ENCODE data around the gene DGKG. TPM values are rescaled to one million over a fixed set of nuclear protein-coding genes. Genes with fewer than 3 reads are reported as not detected.

DGKG gene
- total RNA-seq, 1 donor from 2014 or later: not detected

- DNase-seq (ENCODE audit: low read depth in 2 of 2): no peak
These were observed 151.1 kb downstream of the DGKG start for GRCh38 chr3:186210852-186211500.

GRCh38 chr3:186209810-186210752 is 152.0 kb downstream of the DGKG start:
- DNase-seq (ENCODE audit: low read depth in 2 of 2): peak in 1 of 2 donors; percentile 6

- DNase-seq (ENCODE audit: low read depth in 2 of 2): no peak
These were observed 153.6 kb downstream of the DGKG start for GRCh38 chr3:186208296-186208989.

- DNase-seq (ENCODE audit: low read depth in 2 of 2): no peak
These were observed 154.5 kb downstream of the DGKG start for GRCh38 chr3:186207515-186207914.

GRCh38 chr3:186200726-186201125 is 161.3 kb downstream of the DGKG start:
- no peak for DNase-seq (ENCODE audit: low read depth in 2 of 2)

GRCh38 chr3:186198442-186198841 is 163.6 kb downstream of the DGKG start:
- DNase-seq (ENCODE audit: low read depth in 2 of 2): no peak

GRCh38 chr3:186194451-186194811 is 167.6 kb downstream of the DGKG start:
- no peak for DNase-seq (ENCODE audit: low read depth in 2 of 2)

- peak in 1 of 2 donors; percentile 27 for DNase-seq (ENCODE audit: low read depth in 2 of 2)
These were observed 168.2 kb downstream of the DGKG start for GRCh38 chr3:186193534-186194450.

- no peak for DNase-seq (ENCODE audit: low read depth in 2 of 2)
These were observed 169.2 kb downstream of the DGKG start for GRCh38 chr3:186192823-186193222.

GRCh38 chr3:186189492-186189891 is 172.5 kb downstream of the DGKG start:
- no peak for DNase-seq (ENCODE audit: low read depth in 2 of 2)

GRCh38 chr3:186187401-186188275 is 174.4 kb downstream of the DGKG start:
- DNase-seq (ENCODE audit: low read depth in 2 of 2): no peak

- no peak for DNase-seq (ENCODE audit: low read depth in 2 of 2)
These were observed 176.7 kb downstream of the DGKG start for GRCh38 chr3:186185194-186185787.

- no peak for DNase-seq (ENCODE audit: low read depth in 2 of 2)
These were observed 178.0 kb downstream of the DGKG start for GRCh38 chr3:186184021-186184420.

GRCh38 chr3:186182850-186183249 is 179.2 kb downstream of the DGKG start:
- DNase-seq (ENCODE audit: low read depth in 2 of 2): no peak

GRCh38 chr3:186181901-186182300 is 180.1 kb downstream of the DGKG start:
- DNase-seq (ENCODE audit: low read depth in 2 of 2): no peak

- DNase-seq (ENCODE audit: low read depth in 2 of 2): no peak
These were observed 181.0 kb downstream of the DGKG start for GRCh38 chr3:186180891-186181481.

- no peak for DNase-seq (ENCODE audit: low read depth in 2 of 2)
These were observed 181.9 kb downstream of the DGKG start for GRCh38 chr3:186180151-186180550.

- no peak for DNase-seq (ENCODE audit: low read depth in 2 of 2)
These were observed 183.6 kb downstream of the DGKG start for GRCh38 chr3:186178412-186178811.

- DNase-seq (ENCODE audit: low read depth in 2 of 2): no peak
These were observed 185.6 kb downstream of the DGKG start for GRCh38 chr3:186176373-186176990.

All from lung microvascular endothelial cell (primary cell).